Measurements from ENCODE around the gene PNRC1.

DNA sequence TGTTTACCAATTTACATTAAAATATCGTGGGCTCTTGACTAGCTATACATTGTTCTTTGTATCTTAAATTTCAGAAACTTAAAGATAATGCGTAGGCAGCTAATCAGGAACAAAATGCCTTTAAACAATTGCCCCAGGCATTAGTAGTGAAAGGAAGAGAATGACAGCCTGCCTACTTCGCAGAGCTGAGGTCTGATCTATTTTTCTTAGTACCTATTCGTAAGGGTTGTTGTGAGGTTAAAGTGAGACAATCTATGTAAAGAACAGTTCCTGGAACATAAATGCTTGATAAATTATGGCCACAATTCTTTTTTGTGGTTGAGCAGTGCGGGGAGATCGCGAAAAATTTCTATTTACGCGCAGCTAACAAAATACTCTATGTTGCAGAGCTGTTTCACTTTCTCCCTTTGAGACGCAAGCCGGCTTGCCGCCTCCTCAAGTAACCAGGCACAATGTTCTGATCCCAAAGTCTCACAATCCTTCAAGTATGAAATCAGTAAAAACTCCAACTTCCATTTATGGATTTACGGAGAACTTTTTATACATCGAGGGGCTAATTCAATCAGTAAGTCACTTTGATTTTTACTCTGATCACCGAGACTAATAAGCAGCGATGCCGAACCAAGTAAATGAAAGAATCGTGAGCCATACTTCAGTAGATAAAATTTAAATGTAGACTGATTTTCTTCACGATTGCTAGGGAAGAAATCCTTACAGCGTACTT is 878 bp upstream of the PNRC1 start:
- TF ChIP-seq GATA3 (IDR thresholded peaks at IDR 0.05; ENCODE audit: low read depth, low read length) (no peak), GATA2 (IDR thresholded peaks at IDR 0.05; ENCODE audit: low read depth, low read length) (no peak)

Measured in SH-SY5Y (cell line).